Stomach (tissue), 9 donors: ENCODE data around the gene DLGAP1. TPM values are rescaled to one million over a fixed set of nuclear protein-coding genes. Genes with fewer than 3 reads are reported as not detected.

Source experiments
- DNase-seq, 2 donors: peaks; one replicate each; pipeline versions ENCODE4 v3.0.0 to v3.0.0-alpha.2; 2013 to 2019
- H3K27ac ChIP-seq, 5 donors: fragments of 200-600 bp in 4 of 5; sonication (generic) in 4 of 5; one replicate each; pipeline ENCODE4 v1.5.1; 2013 to 2019; ENCODE audit warnings: mild to moderate bottlenecking in 1 of 5, moderate library complexity in 1 of 5
- H3K27me3 ChIP-seq, 3 donors: fragments of 200-600 bp; sonication (generic); one replicate each; pipeline ENCODE4 v1.5.1; 2017 to 2019; ENCODE audit warnings: mixed run types in 1 of 3
- H3K36me3 ChIP-seq, 4 donors: fragments of 200-600 bp; sonication (generic); 1 replicate in 3 of 4; 2 replicates in 1 of 4; pipeline ENCODE4 v1.5.1; 2016 to 2019
- H3K4me1 ChIP-seq, 4 donors: fragments of 200-600 bp; sonication (generic); one replicate each; pipeline ENCODE4 v1.5.1; 2016 to 2019
- H3K4me3 ChIP-seq, 4 donors: fragments of 200-600 bp; sonication (generic) in 3 of 4; one replicate each; pipeline ENCODE4 v1.5.1; 2016 to 2019; ENCODE audit warnings: mild to moderate bottlenecking in 1 of 4
- H3K9me3 ChIP-seq, 4 donors: fragments of 200-600 bp; sonication (generic); one replicate each; pipeline ENCODE4 v1.5.1; 2016 to 2019
- CTCF ChIP-seq, 7 experiments: fragments of 450-650 bp in 4 of 7; fragments of 200-600 bp in 3 of 7; sonication (generic) in 3 of 7; IDR thresholded peaks; one replicate each; pipeline ENCODE4 v1.5.1; 2016 to 2019; ENCODE audit warnings: antibody characterized with exemption in 7 of 7, control low read depth in 2 of 7, mild to moderate bottlenecking in 1 of 7
- EP300 ChIP-seq: sonication (generic); formaldehyde crosslinking; IDR thresholded peaks from one replicate; pipeline ENCODE4 v1.6.1; 2017; ENCODE audit warnings: antibody characterized with exemption
- POLR2A ChIP-seq, 4 donors: fragments of 450-650 bp; IDR thresholded peaks; one replicate each; pipeline ENCODE4 v1.6.1; 2016; ENCODE audit warnings: antibody characterized with exemption in 4 of 4, control low read depth in 2 of 4, mild to moderate bottlenecking in 1 of 4, moderate library complexity in 1 of 4
- POLR2AphosphoS5 ChIP-seq, 3 donors: sonication (generic); formaldehyde crosslinking; IDR thresholded peaks; one replicate each; pipeline ENCODE4 v1.6.1; 2016; ENCODE audit warnings: antibody characterized with exemption in 3 of 3
- WGBS, 5 donors: extraction: QIAGEN DNeasy Blood & Tissue Kit in 3 of 5; methylation state at CpG; one replicate each; pipeline versions ENCODE4 v1.1.5 to v1.1.7; 2013 to 2018; 5-methylcytosine and 5-hydroxymethylcytosine counted together
- intact Hi-C: fragments of 100-400 bp; cut with DNase I; formaldehyde crosslinking; loops from one replicate; pipeline ENCODE4 v1.15.1; 2023; ENCODE audit warnings: low total_unique reads
- polyA plus RNA-seq, 3 donors: library from polyadenylated mRNA; stranded (reverse); fragments of 200-250 nt; gene quantifications; one replicate each; pipeline ENCODE4 v1.2.3, GENCODE V29; 2013
- total RNA-seq, 5 donors: library from RNA; depleted of rRNA; stranded (reverse); fragments of >200 nt; gene quantifications; one replicate each; pipeline versions ENCODE4 v1.1.0 to v1.2.3, GENCODE V29; 2014 to 2016
- donor health status: healthy with polysubstance abuse.
- donor health status: Bipolar disorder and iron deficiency.
- donor health status: healthy.

DLGAP1 gene
- total and polyA plus RNA-seq, 8 donors: 0.06 to 7.0 (median 1.3) TPM; not detected in 1

- intact Hi-C loops: no loop called here
- no peaks in the 10 kb centered on the region for H3K27me3 ChIP-seq
These were observed 766.4 kb downstream of the DLGAP1 start for GRCh38 chr18:3688690-3689089.

DNA sequence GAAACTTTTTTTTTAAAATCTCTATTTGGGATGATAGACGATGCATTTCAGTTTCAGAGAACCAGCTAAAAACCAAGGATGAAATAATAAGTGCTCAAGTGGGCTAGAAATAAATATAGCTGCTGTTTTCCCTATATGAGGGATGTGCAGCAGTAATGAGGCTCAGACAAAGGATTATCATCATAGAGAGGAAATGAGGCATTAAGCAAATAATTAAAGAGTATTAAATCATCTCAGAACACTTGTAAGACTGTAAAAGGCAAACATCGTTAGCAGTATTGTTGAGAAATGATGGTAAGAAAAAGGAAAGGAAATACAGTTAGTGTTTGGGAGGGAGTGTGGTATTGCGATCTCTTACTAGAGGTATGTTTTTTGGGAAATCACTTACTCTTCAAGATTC is 771.6 kb downstream of the DLGAP1 start:
- H3K36me3 ChIP-seq: no peaks in the 10 kb centered on the region
- no peak overlapping the region for H3K4me3 ChIP-seq
- H3K27me3 ChIP-seq: no peaks in the 10 kb centered on the region
- 72 to 90% (median 78%) methylated on average over 3 of the region's 3 CpGs for WGBS, 5 donors
- H3K4me1 ChIP-seq: no peaks in the 10 kb centered on the region
- peaks cover 0 to 4% (median 0%) of the 10 kb centered on the region in 4 donors for H3K9me3 ChIP-seq
- H3K27ac ChIP-seq: no peak overlapping the region
- no peak for DNase-seq
- no peak for TF ChIP-seq CTCF (IDR thresholded peaks at IDR 0.05)
- TF ChIP-seq EP300: no peak
- TF ChIP-seq POLR2A (IDR thresholded peaks at IDR 0.05): no peak
- TF ChIP-seq POLR2AphosphoS5 (IDR thresholded peaks at IDR 0.05): no peak
- intact Hi-C loops: no loop called here

More at GRCh38 chr18:3688690-3689089, 766.4 kb downstream of the DLGAP1 start:
- TF ChIP-seq POLR2AphosphoS5 (IDR thresholded peaks at IDR 0.05): no peak
- no peak for TF ChIP-seq CTCF (IDR thresholded peaks at IDR 0.05)
- TF ChIP-seq POLR2A (IDR thresholded peaks at IDR 0.05): no peak
- TF ChIP-seq EP300: no peak
- no peak for DNase-seq
- H3K9me3 ChIP-seq: peaks cover 0 to 4% (median 0%) of the 10 kb centered on the region in 4 donors
- H3K27ac ChIP-seq: no peak overlapping the region
- peaks cover 0 to 6% (median 0%) of the 10 kb centered on the region in 4 donors for H3K4me1 ChIP-seq
- H3K4me3 ChIP-seq: no peak overlapping the region
- WGBS, 5 donors: 19 to 44% (median 25%) methylated on average over 5 of the region's 5 CpGs
- H3K36me3 ChIP-seq: no peaks in the 10 kb centered on the region

DNA sequence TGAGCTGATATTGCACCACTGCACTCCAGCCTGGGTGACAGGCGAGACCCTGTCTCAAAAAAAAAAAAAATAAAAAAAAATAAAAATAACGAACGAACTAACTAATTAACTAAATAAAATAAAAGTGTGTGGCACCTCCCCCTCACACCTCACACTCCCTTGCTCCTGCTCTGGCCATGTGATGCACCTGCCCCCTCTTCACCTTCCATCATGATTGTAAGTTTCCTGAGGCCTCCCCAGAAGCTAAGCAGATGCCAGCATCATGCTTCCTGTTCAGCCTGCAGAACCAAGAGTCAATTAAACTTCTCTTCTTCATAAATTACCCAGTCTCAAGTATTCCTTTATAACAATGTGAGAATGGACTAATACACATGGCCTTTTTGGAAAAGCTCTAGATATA is 773.0 kb downstream of the DLGAP1 start:
- no peak for DNase-seq
- Histone ChIP-seq H3K36me3 (no peaks in the 10 kb centered on the region), H3K4me3 (no peak overlapping the region), H3K9me3 (peaks cover 0 to 4% (median 0%) of the 10 kb centered on the region in 4 donors), H3K4me1 (no peaks in the 10 kb centered on the region), H3K27me3 (no peaks in the 10 kb centered on the region), H3K27ac (no peak overlapping the region)
- no peak for TF ChIP-seq POLR2AphosphoS5 (IDR thresholded peaks at IDR 0.05)
- no peak for TF ChIP-seq EP300
- TF ChIP-seq CTCF (IDR thresholded peaks at IDR 0.05): no peak
- TF ChIP-seq POLR2A (IDR thresholded peaks at IDR 0.05): no peak
- intact Hi-C loops: no loop called here
- 92 to 97% (median 93%) methylated on average over 3 of the region's 3 CpGs for WGBS, 5 donors

- intact Hi-C loops: no loop called here
These were observed 775.9 kb downstream of the DLGAP1 start for GRCh38 chr18:3679241-3679640.

More at GRCh38 chr18:3679241-3679640, 775.9 kb downstream of the DLGAP1 start:
- DNase-seq: no peak
- no peaks in the 10 kb centered on the region for H3K9me3 ChIP-seq
- TF ChIP-seq POLR2A (IDR thresholded peaks at IDR 0.05) (no peak), CTCF (IDR thresholded peaks at IDR 0.05) (no peak), EP300 (no peak), POLR2AphosphoS5 (IDR thresholded peaks at IDR 0.05) (no peak)
- H3K27ac ChIP-seq: no peak overlapping the region
- H3K36me3 ChIP-seq: no peaks in the 10 kb centered on the region
- H3K27me3 ChIP-seq: no peaks in the 10 kb centered on the region
- WGBS, 5 donors: 89 to 96% (median 93%) methylated on average over 5 of the region's 5 CpGs
- H3K4me3 ChIP-seq: no peak overlapping the region
- H3K4me1 ChIP-seq: no peaks in the 10 kb centered on the region
